GM12865 (cell line): ENCODE results near the gene ARHGAP11A.
A peak's percentile ranks its signal among the peaks of the same experiment; 100 is the strongest.

Source experiments
- DNase-seq: peaks from one replicate; pipeline ENCODE4 v3.0.0; 2010; ENCODE audit warnings: low read depth
- H3K4me3 ChIP-seq: 2 replicates; pipeline ENCODE4 v1.5.1; 2011; ENCODE audit warnings: mild to moderate bottlenecking, low read depth, low read length, control low read depth
- CTCF ChIP-seq: IDR thresholded peaks from 2 replicates; pipeline ENCODE4 v1.5.1; 2011; ENCODE audit warnings: low read length, control low read depth, low read depth, inconsistent platforms; ENCODE audit not compliant: insufficient read depth; ENCODE audit errors: missing control alignments

ARHGAP11A gene

GRCh38 chr15:32641517-32642059, 26.3 kb downstream of the ARHGAP11A start, which contains the start of gene SCG5:
TSS of gene SCG5 (plus strand) at chr15:32641710. CDS start at chr15:32643593, 1,883 bp downstream.
- H3K4me3 ChIP-seq: no peak within 1 kb of the TSS
- no peak for TF ChIP-seq CTCF
- no peak for DNase-seq

- TF ChIP-seq CTCF: no peak
- no peak overlapping the region for H3K4me3 ChIP-seq
- no peak for DNase-seq
These were observed 27.5 kb downstream of the ARHGAP11A start for GRCh38 chr15:32642667-32643435.

DNA sequence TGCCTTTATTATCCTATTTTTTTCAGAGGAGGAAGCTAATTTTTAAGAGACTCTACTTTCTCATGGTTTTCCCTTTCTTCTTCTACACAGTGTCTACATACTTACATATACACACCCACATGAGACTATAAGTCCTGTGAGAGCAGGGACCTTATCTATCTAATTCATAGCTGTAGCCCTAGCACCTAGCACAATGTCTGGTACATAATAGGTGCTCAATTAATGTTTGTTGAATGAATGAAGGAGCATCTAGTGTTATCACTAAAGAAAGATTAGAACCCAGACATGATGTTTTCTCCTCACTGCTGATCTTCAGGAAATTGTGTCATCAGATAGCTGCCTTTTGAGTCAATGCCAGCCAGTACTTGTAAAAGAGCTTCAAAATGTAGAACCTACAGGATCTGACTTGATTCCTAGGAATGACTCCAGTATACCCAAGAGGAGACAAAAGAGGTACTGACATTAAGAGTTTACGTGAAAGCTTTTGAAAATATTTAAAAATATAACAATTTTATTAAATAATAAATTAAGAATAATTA, 28.7 kb downstream of the ARHGAP11A start:
- no peak for TF ChIP-seq CTCF
- no peak for DNase-seq
- H3K4me3 ChIP-seq: no peak overlapping the region

DNA sequence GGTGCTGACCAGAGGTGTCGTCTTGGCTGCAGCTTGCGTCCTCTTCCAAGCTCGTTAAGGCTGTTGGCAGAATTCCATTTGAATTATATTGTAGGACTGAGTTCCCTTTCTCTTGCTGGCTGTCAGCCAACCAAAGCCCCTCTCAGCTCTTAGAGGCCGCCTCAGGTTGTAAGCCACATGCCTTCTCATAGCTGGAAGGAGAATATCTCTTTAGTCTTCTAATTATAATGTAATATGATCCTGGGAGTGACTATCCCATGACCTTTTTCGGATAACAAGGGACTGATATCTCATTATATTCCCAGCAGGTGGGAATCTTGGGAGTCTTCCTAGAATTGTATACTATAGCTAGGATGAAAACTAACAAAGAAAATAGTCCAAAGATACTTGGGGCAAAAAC, 31.0 kb downstream of the ARHGAP11A start:
- no peak for DNase-seq
- no peak for TF ChIP-seq CTCF
- no peak overlapping the region for H3K4me3 ChIP-seq

GRCh38 chr15:32649342-32649741, 34.0 kb downstream of the ARHGAP11A start:
- H3K4me3 ChIP-seq: no peak overlapping the region
- no peak for DNase-seq
- TF ChIP-seq CTCF: peak; percentile 3

DNA sequence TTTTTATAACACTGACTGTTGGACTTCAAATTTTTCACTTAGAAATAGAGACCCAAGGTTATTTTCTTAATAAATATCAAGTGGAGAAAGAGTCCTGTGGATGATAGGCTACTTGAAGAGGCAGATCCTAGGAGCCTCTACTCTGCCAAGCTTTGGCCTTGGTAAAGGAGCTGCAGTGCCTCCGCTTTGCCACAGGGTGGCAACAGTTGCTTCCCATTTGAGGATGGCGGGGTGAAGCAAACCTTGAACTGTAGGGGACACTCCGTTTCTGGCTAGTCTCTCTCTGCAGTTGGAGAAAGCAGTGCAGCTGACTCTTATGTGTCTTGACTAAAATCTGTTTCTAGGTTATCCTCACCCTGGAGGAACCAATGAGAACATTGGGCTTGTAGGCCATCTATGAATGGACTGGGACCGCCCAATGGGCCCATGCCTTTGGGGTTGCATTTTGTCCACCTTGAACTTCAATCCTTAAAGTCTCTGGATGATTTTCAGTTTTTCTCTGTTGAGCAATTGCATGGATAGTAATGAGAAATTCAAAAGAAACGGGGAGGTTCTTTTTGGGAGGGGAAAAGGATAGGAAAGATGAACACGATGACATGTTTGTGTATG, 36.0 kb downstream of the ARHGAP11A start:
- DNase-seq: peak; percentile 72
- peak; percentile 96 for TF ChIP-seq CTCF
- no peak overlapping the region for H3K4me3 ChIP-seq
